ENCODE results near the gene ERC2. TPM values are rescaled to one million over a fixed set of nuclear protein-coding genes. Genes with fewer than 3 reads are reported as not detected.
A peak's percentile ranks its signal among the peaks of the same experiment; 100 is the strongest.

ERC2 gene
- total RNA-seq, 1 donor from 2014 or later, result 0.99 TPM

DNA sequence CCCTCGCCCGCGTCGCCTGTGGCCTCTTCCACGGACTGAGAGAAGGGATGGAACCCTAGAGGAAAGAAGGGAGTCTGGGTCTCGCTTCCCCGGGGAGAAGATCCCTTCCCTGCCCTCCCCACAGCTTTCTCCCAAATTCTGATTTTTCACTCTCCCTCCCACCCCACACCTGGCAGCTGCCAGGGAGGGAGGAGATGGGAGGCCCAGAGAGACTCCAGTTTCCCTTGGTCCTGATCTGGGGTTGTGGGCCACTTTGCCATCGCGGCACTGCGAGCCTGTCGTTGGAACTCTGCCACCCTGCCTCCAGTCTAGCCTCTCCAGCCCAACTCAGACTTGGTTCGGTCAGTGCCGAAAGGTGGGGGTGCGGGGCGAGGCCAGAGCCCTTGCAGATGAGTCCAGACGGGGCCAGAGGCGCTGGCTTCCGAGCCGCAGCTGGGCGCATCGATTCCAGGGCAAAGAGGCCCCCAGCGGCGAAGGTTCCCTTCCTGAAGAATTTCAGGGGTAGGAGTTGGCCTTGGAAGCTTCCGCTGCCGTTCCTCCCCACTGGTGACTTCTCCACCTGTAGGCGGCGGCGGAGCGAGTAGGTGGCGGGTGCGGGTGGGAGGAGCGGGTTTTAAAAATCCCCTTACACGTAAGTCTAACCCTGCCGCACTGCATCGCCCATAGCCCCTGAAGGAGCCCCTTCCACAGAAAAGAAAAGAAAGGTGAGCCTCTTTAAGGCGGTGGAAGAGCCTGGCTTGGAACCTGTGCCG is 986.3 kb downstream of the ERC2 start:
- no peak for TF ChIP-seq CTCF (IDR thresholded peaks at IDR 0.05; ENCODE audit: borderline replicate concordance)
- H3K4me1 ChIP-seq, result peaks cover 40% of the 10 kb centered on the region
- peak overlapping the region; percentile 63 for H3K4me3 ChIP-seq
- no peaks in the 10 kb centered on the region for H3K9me3 ChIP-seq (replicated peaks)
- intact Hi-C loops (cut with micrococcal nuclease), result no loop called here
- peaks cover 79% of the 10 kb centered on the region for H3K27me3 ChIP-seq (ENCODE audit: low read depth)
- no peak for DNase-seq
- H3K36me3 ChIP-seq, result no peaks in the 10 kb centered on the region
- H3K27ac ChIP-seq (replicated peaks), result no peak overlapping the region

GRCh38 chr3:55480911-55481743 is 987.1 kb downstream of the ERC2 start:
- H3K27ac ChIP-seq (replicated peaks), result no peak overlapping the region
- TF ChIP-seq CTCF (IDR thresholded peaks at IDR 0.05; ENCODE audit: borderline replicate concordance), result no peak

GRCh38 chr3:55477306-55478303 is 990.7 kb downstream of the ERC2 start:
- no peak for DNase-seq
- Histone ChIP-seq H3K4me3 (no peak overlapping the region), H3K36me3 (no peaks in the 10 kb centered on the region), H3K9me3 (replicated peaks) (no peaks in the 10 kb centered on the region), H3K4me1 (peaks cover 17% of the 10 kb centered on the region), H3K27ac (replicated peaks) (no peak overlapping the region), H3K27me3 (ENCODE audit: low read depth) (peaks cover 38% of the 10 kb centered on the region)
- intact Hi-C loops (cut with micrococcal nuclease), result no loop called here
- TF ChIP-seq CTCF (IDR thresholded peaks at IDR 0.05; ENCODE audit: borderline replicate concordance), result no peak

More at GRCh38 chr3:55480911-55481743, 987.1 kb downstream of the ERC2 start:
- H3K36me3 ChIP-seq, result no peaks in the 10 kb centered on the region
- peak; percentile 15 for DNase-seq
- no peaks in the 10 kb centered on the region for H3K9me3 ChIP-seq (replicated peaks)
- intact Hi-C loops (cut with micrococcal nuclease), result no loop called here
- peaks cover 32% of the 10 kb centered on the region for H3K4me1 ChIP-seq
- H3K27me3 ChIP-seq (ENCODE audit: low read depth), result peaks cover 71% of the 10 kb centered on the region
- peak overlapping the region; percentile 63 for H3K4me3 ChIP-seq

DNA sequence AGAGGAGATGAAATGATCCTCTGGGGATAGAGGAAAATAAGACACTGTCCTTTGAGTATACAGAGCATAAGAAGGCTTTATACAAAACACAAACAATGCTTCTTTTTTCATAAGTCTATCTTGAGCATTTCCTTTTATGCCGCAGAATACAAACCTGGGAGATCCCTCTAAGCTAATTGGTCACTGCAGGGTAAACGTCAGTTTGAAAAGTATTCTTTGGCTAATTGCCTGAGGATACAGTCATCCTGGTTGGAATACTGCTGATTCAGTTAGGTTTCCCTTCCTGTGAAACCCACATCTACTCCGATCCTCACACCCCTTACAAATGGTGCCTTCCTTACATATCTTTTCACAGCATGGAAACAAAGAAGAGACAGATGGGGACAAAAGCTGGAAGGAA is 991.8 kb downstream of the ERC2 start:
- peaks cover 27% of the 10 kb centered on the region for H3K27me3 ChIP-seq (ENCODE audit: low read depth)
- no peak for DNase-seq
- intact Hi-C loops (cut with micrococcal nuclease), result no loop called here
- H3K27ac ChIP-seq (replicated peaks), result no peak overlapping the region
- no peaks in the 10 kb centered on the region for H3K36me3 ChIP-seq
- H3K4me1 ChIP-seq, result peaks cover 12% of the 10 kb centered on the region
- no peak for TF ChIP-seq CTCF (IDR thresholded peaks at IDR 0.05; ENCODE audit: borderline replicate concordance)
- H3K4me3 ChIP-seq, result no peak overlapping the region
- no peaks in the 10 kb centered on the region for H3K9me3 ChIP-seq (replicated peaks)

- H3K4me3 ChIP-seq, result no peak overlapping the region
- no peak overlapping the region for H3K27ac ChIP-seq (replicated peaks)
- H3K36me3 ChIP-seq, result no peaks in the 10 kb centered on the region
- no peak for TF ChIP-seq CTCF (IDR thresholded peaks at IDR 0.05; ENCODE audit: borderline replicate concordance)
- intact Hi-C loops (cut with micrococcal nuclease), result no loop called here
- no peak for DNase-seq
- H3K27me3 ChIP-seq (ENCODE audit: low read depth), result peaks cover 4% of the 10 kb centered on the region
- no peaks in the 10 kb centered on the region for H3K9me3 ChIP-seq (replicated peaks)
- peaks cover 6% of the 10 kb centered on the region for H3K4me1 ChIP-seq
Measured at GRCh38 chr3:55474213-55474632, 994.0 kb downstream of the ERC2 start.
